HepG2 (cell line): ENCODE results near the gene NOXO1. TPM values are rescaled to one million over a fixed set of nuclear protein-coding genes. Genes with fewer than 3 reads are reported as not detected.
A peak's percentile ranks its signal among the peaks of the same experiment; 100 is the strongest.

ENCODE experiments used
- ATF7-NPFF ChIP-seq: sonication (generic); formaldehyde crosslinking; IDR thresholded peaks from 2 replicates; pipeline ENCODE4 v1.8.1; 2023; ENCODE audit warnings: mild to moderate bottlenecking, low read depth, missing genetic modification reagents, moderate library complexity
- FOXA3 ChIP-seq: IDR thresholded peaks from 2 replicates; pipeline ENCODE4 v1.6.1; 2016; ENCODE audit warnings: missing genetic modification reagents, missing compliant biosample characterization
- GABPA ChIP-seq, 2 experiments: IDR thresholded peaks; 2 replicates each; pipeline ENCODE4 v1.6.1; 2011 to 2016; ENCODE audit warnings: low read depth in 2 of 2, low read length in 1 of 2, missing biosample characterization in 1 of 2, missing genetic modification characterization in 1 of 2
- GABPB1 ChIP-seq: IDR thresholded peaks from 2 replicates; pipeline ENCODE4 v1.6.1; 2016; ENCODE audit warnings: mild to moderate bottlenecking, missing genetic modification reagents, moderate library complexity, missing compliant biosample characterization
- KLF12 ChIP-seq: sonication (generic); formaldehyde crosslinking; IDR thresholded peaks from 2 replicates; pipeline ENCODE4 v1.4.0; 2020; ENCODE audit warnings: missing genetic modification reagents, borderline replicate concordance
- PPARG ChIP-seq: conservative IDR thresholded peaks from 2 replicates; pipeline ENCODE4 v1.6.1; 2016; ENCODE audit warnings: missing biosample characterization, missing genetic modification reagents
- SAP130 ChIP-seq: IDR thresholded peaks from 2 replicates; pipeline ENCODE4 v1.6.1; 2016; ENCODE audit warnings: low read depth
- SKI ChIP-seq: fragments of 450-650 bp; IDR thresholded peaks from one replicate; pipeline ENCODE4 v1.6.1; 2018; ENCODE audit warnings: mild to moderate bottlenecking; ENCODE audit not compliant: partially characterized antibody
- SMYD3 ChIP-seq: sonication (generic); formaldehyde crosslinking; IDR thresholded peaks from 2 replicates; pipeline ENCODE4 v1.8.1; 2023; ENCODE audit warnings: mild to moderate bottlenecking, missing genetic modification reagents
- SNAI1 ChIP-seq: sonication (generic); formaldehyde crosslinking; IDR thresholded peaks from 2 replicates; pipeline ENCODE4 v1.5.0; 2020; ENCODE audit warnings: mild to moderate bottlenecking, missing genetic modification reagents, borderline replicate concordance
- SSRP1 ChIP-seq: IDR thresholded peaks from 2 replicates; pipeline ENCODE4 v1.6.1; 2016; ENCODE audit warnings: control low read depth
- TARDBP ChIP-seq: sonication (generic); formaldehyde crosslinking; IDR thresholded peaks from 2 replicates; pipeline ENCODE4 v1.8.0; 2022; ENCODE audit warnings: mild to moderate bottlenecking, missing genetic modification reagents
- polyA plus RNA-seq, 8 experiments: library from polyadenylated mRNA; depleted of rRNA in 3 of 8; stranded (reverse) in 7 of 8; unstranded in 1 of 8; fragments of >200 nt; fragmentation: Illumina TruSeq in 4 of 8; extraction: Trizol in 4 of 8; gene quantifications; 2 replicates each; pipeline versions ENCODE4 v1.2.1 to v1.2.3, GENCODE V29; 2011 to 2016; ENCODE audit warnings: low read depth in 4 of 8, missing spikeins in 1 of 8, mixed read lengths in 1 of 8; ENCODE audit not compliant: insufficient read depth in 1 of 8
- total RNA-seq, 5 experiments: library from RNA; depleted of rRNA; stranded (reverse); fragments of >200 nt; fragmentation: Illumina TruSeq; extraction: Trizol; gene quantifications; 2 replicates each; pipeline ENCODE4 v1.2.3, GENCODE V29; 2016; ENCODE audit warnings: low read depth in 1 of 5
- TF ChIP-seq, protein P1 (sequence below): sonication (generic); formaldehyde crosslinking; IDR thresholded peaks from 2 replicates; pipeline ENCODE4 v1.4.0; 2020; ENCODE audit warnings: missing genetic modification reagents
- TF ChIP-seq, protein P2 (sequence below): sonication (generic); formaldehyde crosslinking; IDR thresholded peaks from 2 replicates; pipeline ENCODE4 v1.5.1; 2020; ENCODE audit warnings: mild to moderate bottlenecking, missing genetic modification reagents
- TF ChIP-seq, protein P3 (sequence below): sonication (generic); formaldehyde crosslinking; IDR thresholded peaks from 2 replicates; pipeline ENCODE4 v1.4.0; 2020; ENCODE audit warnings: missing genetic modification reagents
- TF ChIP-seq, protein P4 (sequence below): IDR thresholded peaks from 2 replicates; pipeline ENCODE4 v1.4.0; 2020; ENCODE audit warnings: mild to moderate bottlenecking, missing genetic modification reagents

Gene NOXO1
- total and polyA plus RNA-seq, 2 of the 13 experiments (the other 11 are each of a cell fraction or from before 2014, with no cell fraction given) = 0.69 to 1.4 TPM

DNA sequence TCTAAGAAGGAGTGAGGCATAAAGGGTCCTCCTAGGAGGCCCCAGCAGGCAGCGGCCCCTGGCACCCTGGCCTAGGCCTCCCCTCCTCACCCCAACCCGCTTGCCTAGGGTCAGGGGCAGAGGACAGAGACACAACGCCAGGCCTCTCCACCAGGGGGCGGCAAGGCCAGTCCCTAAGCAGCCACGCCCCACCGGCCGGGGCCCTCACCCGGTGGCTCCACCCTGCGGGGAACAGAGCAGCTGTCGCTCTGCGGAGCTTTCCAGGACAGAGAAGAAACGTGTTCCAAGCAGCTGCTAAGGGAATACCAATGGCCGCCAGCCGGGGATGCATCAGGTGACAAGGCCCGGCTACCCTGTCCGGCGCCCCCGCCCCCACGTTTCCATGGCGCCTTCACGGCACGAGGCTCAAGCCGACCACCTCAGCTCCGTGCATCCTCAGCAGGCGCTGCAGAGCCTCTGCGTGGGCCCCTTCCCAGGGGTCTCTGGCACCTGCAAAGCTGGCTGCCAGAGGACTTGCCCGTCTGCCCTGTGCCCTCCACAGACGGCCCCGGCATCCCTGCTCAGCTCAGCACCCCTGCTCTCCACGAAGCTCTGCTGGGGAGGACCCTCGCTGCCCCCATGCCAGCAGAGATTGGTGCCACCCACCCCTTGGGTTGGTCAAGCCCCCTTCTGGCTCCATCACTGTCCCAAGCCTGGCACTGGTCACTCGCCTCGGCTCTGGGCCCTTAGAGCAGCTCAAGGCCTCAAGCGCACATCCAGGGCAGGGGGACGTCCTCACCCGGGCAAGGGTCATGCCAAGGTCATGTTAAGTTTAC is 22.8 kb upstream of the NOXO1 start (continued):
- TF ChIP-seq, protein P1, sequence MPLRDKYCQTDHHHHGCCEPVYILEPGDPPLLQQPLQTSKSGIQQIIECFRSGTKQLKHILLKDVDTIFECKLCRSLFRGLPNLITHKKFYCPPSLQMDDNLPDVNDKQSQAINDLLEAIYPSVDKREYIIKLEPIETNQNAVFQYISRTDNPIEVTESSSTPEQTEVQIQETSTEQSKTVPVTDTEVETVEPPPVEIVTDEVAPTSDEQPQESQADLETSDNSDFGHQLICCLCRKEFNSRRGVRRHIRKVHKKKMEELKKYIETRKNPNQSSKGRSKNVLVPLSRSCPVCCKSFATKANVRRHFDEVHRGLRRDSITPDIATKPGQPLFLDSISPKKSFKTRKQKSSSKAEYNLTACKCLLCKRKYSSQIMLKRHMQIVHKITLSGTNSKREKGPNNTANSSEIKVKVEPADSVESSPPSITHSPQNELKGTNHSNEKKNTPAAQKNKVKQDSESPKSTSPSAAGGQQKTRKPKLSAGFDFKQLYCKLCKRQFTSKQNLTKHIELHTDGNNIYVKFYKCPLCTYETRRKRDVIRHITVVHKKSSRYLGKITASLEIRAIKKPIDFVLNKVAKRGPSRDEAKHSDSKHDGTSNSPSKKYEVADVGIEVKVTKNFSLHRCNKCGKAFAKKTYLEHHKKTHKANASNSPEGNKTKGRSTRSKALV = peak; percentile 65; the same call in 1 of the 2 replicates
- peak; percentile 46; the same call in 1 of the 2 replicates for TF ChIP-seq ATF7-NPFF (CRISPR knock-in tag)
- peak; percentile 92 for TF ChIP-seq SAP130 (CRISPR knock-in tag)
- peak; percentile 58; the same call in 1 of the 2 replicates for TF ChIP-seq TARDBP (CRISPR knock-in tag)
- no peak for TF ChIP-seq SNAI1 (CRISPR knock-in tag)
- peak; percentile 76 for TF ChIP-seq GABPB1 (CRISPR knock-in tag)
- TF ChIP-seq, protein P2, sequence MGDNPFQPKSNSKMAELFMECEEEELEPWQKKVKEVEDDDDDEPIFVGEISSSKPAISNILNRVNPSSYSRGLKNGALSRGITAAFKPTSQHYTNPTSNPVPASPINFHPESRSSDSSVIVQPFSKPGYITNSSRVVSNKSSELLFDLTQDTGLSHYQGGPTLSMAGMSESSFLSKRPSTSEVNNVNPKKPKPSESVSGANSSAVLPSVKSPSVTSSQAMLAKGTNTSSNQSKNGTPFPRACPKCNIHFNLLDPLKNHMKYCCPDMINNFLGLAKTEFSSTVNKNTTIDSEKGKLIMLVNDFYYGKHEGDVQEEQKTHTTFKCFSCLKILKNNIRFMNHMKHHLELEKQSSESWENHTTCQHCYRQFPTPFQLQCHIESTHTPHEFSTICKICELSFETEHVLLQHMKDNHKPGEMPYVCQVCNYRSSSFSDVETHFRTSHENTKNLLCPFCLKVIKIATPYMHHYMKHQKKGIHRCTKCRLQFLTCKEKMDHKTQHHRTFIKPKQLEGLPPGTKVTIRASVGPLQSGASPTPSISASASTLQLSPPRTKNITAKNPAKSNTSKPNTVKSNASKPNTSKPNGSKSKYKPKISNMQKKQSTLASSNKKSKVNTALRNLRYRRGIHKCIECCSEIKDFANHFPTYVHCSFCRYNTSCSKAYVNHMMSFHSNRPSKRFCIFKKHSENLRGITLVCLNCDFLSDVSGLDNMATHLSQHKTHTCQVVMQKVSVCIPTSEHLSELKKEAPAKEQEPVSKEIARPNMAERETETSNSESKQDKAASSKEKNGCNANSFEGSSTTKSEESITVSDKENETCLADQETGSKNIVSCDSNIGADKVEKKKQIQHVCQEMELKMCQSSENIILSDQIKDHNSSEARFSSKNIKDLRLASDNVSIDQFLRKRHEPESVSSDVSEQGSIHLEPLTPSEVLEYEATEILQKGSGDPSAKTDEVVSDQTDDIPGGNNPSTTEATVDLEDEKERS = 0 out of 2 replicates have a peak, but pooled peaks have one; percentile 59
- no peak for TF ChIP-seq SMYD3 (CRISPR knock-in tag)
- 0 out of 2 replicates have a peak, but pooled peaks have one; percentile 20 for TF ChIP-seq PPARG (CRISPR knock-in tag)
- TF ChIP-seq GABPA (IDR thresholded peaks at IDR 0.05; ENCODE audit: low read depth, low read length) = no peak
- TF ChIP-seq GABPA (CRISPR knock-in tag; IDR thresholded peaks at IDR 0.05; ENCODE audit: low read depth) = peak; percentile 55; the same call in 1 of the 2 replicates
- TF ChIP-seq, protein P3, sequence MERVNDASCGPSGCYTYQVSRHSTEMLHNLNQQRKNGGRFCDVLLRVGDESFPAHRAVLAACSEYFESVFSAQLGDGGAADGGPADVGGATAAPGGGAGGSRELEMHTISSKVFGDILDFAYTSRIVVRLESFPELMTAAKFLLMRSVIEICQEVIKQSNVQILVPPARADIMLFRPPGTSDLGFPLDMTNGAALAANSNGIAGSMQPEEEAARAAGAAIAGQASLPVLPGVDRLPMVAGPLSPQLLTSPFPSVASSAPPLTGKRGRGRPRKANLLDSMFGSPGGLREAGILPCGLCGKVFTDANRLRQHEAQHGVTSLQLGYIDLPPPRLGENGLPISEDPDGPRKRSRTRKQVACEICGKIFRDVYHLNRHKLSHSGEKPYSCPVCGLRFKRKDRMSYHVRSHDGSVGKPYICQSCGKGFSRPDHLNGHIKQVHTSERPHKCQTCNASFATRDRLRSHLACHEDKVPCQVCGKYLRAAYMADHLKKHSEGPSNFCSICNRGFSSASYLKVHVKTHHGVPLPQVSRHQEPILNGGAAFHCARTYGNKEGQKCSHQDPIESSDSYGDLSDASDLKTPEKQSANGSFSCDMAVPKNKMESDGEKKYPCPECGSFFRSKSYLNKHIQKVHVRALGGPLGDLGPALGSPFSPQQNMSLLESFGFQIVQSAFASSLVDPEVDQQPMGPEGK (CRISPR knock-in tag) = peak; percentile 79
- TF ChIP-seq FOXA3 (CRISPR knock-in tag) = peak; percentile 48
- TF ChIP-seq KLF12 (CRISPR knock-in tag) = peak; percentile 99
- TF ChIP-seq SSRP1 (CRISPR knock-in tag) = 0 out of 2 replicates have a peak, but pooled peaks have one; percentile 27
- TF ChIP-seq, protein P4, sequence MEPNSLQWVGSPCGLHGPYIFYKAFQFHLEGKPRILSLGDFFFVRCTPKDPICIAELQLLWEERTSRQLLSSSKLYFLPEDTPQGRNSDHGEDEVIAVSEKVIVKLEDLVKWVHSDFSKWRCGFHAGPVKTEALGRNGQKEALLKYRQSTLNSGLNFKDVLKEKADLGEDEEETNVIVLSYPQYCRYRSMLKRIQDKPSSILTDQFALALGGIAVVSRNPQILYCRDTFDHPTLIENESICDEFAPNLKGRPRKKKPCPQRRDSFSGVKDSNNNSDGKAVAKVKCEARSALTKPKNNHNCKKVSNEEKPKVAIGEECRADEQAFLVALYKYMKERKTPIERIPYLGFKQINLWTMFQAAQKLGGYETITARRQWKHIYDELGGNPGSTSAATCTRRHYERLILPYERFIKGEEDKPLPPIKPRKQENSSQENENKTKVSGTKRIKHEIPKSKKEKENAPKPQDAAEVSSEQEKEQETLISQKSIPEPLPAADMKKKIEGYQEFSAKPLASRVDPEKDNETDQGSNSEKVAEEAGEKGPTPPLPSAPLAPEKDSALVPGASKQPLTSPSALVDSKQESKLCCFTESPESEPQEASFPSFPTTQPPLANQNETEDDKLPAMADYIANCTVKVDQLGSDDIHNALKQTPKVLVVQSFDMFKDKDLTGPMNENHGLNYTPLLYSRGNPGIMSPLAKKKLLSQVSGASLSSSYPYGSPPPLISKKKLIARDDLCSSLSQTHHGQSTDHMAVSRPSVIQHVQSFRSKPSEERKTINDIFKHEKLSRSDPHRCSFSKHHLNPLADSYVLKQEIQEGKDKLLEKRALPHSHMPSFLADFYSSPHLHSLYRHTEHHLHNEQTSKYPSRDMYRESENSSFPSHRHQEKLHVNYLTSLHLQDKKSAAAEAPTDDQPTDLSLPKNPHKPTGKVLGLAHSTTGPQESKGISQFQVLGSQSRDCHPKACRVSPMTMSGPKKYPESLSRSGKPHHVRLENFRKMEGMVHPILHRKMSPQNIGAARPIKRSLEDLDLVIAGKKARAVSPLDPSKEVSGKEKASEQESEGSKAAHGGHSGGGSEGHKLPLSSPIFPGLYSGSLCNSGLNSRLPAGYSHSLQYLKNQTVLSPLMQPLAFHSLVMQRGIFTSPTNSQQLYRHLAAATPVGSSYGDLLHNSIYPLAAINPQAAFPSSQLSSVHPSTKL (CRISPR knock-in tag) = peak; percentile 41; the same call in 1 of the 2 replicates
- peak; percentile 19 for TF ChIP-seq SKI
